ENCODE measurements around the gene LILRA2.
"Not testable (repeated sequence)": the region's sequence is repeated elsewhere in the genome, so short reads cannot be mapped to it uniquely, and the experiment has no call there.

LILRA2 gene

GRCh38 chr19:54570316-54570715 is 3.3 kb upstream of the LILRA2 start:
- no peak overlapping the region for H3K4me3 ChIP-seq (ENCODE audit: low read depth, low read length)
- DNase-seq (ENCODE audit: low read depth) = no peak
- TF ChIP-seq, protein P1, sequence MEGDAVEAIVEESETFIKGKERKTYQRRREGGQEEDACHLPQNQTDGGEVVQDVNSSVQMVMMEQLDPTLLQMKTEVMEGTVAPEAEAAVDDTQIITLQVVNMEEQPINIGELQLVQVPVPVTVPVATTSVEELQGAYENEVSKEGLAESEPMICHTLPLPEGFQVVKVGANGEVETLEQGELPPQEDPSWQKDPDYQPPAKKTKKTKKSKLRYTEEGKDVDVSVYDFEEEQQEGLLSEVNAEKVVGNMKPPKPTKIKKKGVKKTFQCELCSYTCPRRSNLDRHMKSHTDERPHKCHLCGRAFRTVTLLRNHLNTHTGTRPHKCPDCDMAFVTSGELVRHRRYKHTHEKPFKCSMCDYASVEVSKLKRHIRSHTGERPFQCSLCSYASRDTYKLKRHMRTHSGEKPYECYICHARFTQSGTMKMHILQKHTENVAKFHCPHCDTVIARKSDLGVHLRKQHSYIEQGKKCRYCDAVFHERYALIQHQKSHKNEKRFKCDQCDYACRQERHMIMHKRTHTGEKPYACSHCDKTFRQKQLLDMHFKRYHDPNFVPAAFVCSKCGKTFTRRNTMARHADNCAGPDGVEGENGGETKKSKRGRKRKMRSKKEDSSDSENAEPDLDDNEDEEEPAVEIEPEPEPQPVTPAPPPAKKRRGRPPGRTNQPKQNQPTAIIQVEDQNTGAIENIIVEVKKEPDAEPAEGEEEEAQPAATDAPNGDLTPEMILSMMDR (conservative IDR thresholded peaks at IDR 0.05; ENCODE audit: low read depth, low read length) = no peak

- not testable (repeated sequence) for DNase-seq (ENCODE audit: low read depth); H3K4me3 ChIP-seq (ENCODE audit: low read depth, low read length)
These were observed 1.6 kb upstream of the LILRA2 start for GRCh38 chr19:54571715-54572615.

DNA sequence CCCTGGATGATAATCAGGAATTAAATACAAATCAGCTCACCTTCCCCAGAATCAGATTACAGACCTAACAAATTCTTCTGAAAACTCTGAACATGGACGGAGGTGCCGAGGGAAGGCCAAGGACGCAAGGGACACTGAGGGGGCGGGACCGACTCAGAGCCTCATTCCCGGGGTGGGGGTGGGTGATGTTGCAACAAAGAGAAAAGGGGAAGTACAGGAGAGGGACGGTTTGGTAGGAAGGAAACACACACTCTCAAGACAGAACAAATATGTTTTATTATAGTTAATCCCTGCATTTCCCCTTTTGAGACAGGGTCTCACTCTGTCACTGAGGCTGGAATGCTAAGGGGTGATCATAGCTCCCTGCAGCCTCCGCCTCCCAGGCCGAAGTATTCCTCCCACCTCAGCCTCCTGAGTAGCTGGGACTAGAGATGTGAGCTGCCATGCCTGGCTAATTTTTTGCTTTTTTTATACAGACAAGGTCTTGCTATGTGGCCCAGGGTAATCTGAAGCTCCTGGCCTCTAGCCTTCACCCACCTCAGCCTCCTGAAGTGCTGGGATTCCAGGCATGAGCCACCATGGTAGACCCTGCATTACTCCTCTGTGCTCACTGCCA is 786 bp upstream of the LILRA2 start:
- DNase-seq (ENCODE audit: low read depth) = no peak
- H3K4me3 ChIP-seq (ENCODE audit: low read depth, low read length) = no peak overlapping the region
- TF ChIP-seq, protein P1 (conservative IDR thresholded peaks at IDR 0.05; ENCODE audit: low read depth, low read length) = no peak

- no peak for DNase-seq (ENCODE audit: low read depth)
- no peak overlapping the region for H3K4me3 ChIP-seq (ENCODE audit: low read depth, low read length)
- TF ChIP-seq, protein P1 (conservative IDR thresholded peaks at IDR 0.05; ENCODE audit: low read depth, low read length) = no peak
These were observed 461 bp downstream of the LILRA2 start for GRCh38 chr19:54574051-54574450.

- H3K4me3 ChIP-seq (ENCODE audit: low read depth, low read length) = no peak overlapping the region
These were observed 1.0 kb downstream of the LILRA2 start for GRCh38 chr19:54574527-54575056.

DNA sequence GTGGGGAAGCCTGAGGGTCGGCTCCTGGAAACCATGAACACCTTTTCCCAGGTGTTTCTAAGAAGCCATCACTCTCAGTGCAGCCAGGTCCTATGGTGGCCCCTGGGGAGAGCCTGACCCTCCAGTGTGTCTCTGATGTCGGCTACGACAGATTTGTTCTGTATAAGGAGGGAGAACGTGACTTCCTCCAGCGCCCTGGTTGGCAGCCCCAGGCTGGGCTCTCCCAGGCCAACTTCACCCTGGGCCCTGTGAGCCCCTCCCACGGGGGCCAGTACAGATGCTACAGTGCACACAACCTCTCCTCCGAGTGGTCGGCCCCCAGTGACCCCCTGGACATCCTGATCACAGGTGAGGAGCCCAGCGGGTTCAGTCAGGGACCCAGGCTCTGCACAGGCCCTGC is 1.6 kb downstream of the LILRA2 start:
- not testable (repeated sequence) for H3K4me3 ChIP-seq (ENCODE audit: low read depth, low read length); DNase-seq (ENCODE audit: low read depth)

More at GRCh38 chr19:54574527-54575056, 1.0 kb downstream of the LILRA2 start:
- no peak for DNase-seq (ENCODE audit: low read depth)
- TF ChIP-seq, protein P1 (conservative IDR thresholded peaks at IDR 0.05; ENCODE audit: low read depth, low read length) = no peak

DNA sequence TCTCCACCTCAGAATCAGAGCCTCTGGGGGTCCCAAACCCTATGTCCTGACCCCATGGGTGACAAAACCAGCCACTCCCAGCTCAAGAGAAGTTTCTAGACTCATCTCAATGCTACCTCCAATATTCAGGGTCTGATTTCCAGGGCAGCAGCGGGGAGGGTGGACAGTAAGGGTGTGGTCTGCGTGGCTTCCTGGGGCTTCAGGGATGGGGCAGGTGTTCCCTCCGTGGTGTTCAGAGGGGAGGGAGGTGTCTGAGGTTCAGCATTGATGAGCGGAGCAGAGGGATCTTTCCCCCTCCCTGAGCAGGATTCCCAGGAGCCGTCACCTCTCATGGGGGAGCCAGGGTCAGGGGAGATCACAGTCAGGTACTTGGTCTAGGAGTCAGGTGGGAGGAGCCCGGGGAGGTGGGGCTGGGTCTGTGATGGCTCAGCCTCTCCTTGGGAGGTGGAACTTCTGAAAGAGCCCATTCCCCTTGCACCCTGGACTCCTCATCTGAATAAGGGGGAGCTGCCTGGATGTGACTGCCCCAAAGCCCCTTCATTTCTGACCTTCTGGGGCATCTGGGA is 2.9 kb downstream of the LILRA2 start:
- no peak overlapping the region for H3K4me3 ChIP-seq (ENCODE audit: low read depth, low read length)
- TF ChIP-seq, protein P1 (conservative IDR thresholded peaks at IDR 0.05; ENCODE audit: low read depth, low read length) = no peak
- DNase-seq (ENCODE audit: low read depth) = no peak
